NCI-H187 (cell line): ENCODE measurements around the gene AP3S2.
"Not testable (repeated sequence)": the region's sequence is repeated elsewhere in the genome, so short reads cannot be mapped to it uniquely, and the experiment has no call there.

Experiments
- DNase-seq, 2 experiments: peaks; one replicate each; lab custom pipeline; 2025; lab: John Stamatoyannopoulos, UW

The AP3S2 gene

GRCh38 chr15:89834465-89835175 is 59.2 kb downstream of the AP3S2 start:
- DNase-seq, result not testable (repeated sequence)

- no peak for DNase-seq
These were observed 59.8 kb downstream of the AP3S2 start for GRCh38 chr15:89833966-89834365.

GRCh38 chr15:89830639-89831038 is 63.2 kb downstream of the AP3S2 start:
- no peak for DNase-seq

- DNase-seq, result no peak
These were observed 64.0 kb downstream of the AP3S2 start for GRCh38 chr15:89829616-89830440.

- DNase-seq, result no peak
These were observed 64.6 kb downstream of the AP3S2 start for GRCh38 chr15:89829161-89829560.

GRCh38 chr15:89828281-89829145 is 65.3 kb downstream of the AP3S2 start:
- DNase-seq, result no peak

- no peak for DNase-seq
These were observed 66.0 kb downstream of the AP3S2 start for GRCh38 chr15:89827829-89828228.

GRCh38 chr15:89826671-89827655 is 66.8 kb downstream of the AP3S2 start:
- no peak for DNase-seq

GRCh38 chr15:89825271-89825940 is 68.4 kb downstream of the AP3S2 start:
- DNase-seq, result no peak

- no peak for DNase-seq
These were observed 69.3 kb downstream of the AP3S2 start for GRCh38 chr15:89824607-89824867.

GRCh38 chr15:89823836-89824606 is 69.8 kb downstream of the AP3S2 start:
- DNase-seq, result no peak

GRCh38 chr15:89822951-89823711 is 70.7 kb downstream of the AP3S2 start:
- DNase-seq, result no peak

- no peak for DNase-seq
These were observed 71.2 kb downstream of the AP3S2 start for GRCh38 chr15:89822611-89822950.

- DNase-seq, result no peak
These were observed 71.8 kb downstream of the AP3S2 start for GRCh38 chr15:89822026-89822425.

- no peak for DNase-seq
These were observed 72.9 kb downstream of the AP3S2 start for GRCh38 chr15:89820666-89821611.

GRCh38 chr15:89818287-89818686 is 75.5 kb downstream of the AP3S2 start:
- no peak for DNase-seq

- DNase-seq, result no peak
These were observed 76.0 kb downstream of the AP3S2 start for GRCh38 chr15:89817701-89818280.

GRCh38 chr15:89815769-89816168 is 78.0 kb downstream of the AP3S2 start:
- no peak for DNase-seq
